IPS-18a (cell line): ENCODE results near the gene EMX1.

ENCODE experiments used
- H3K27ac ChIP-seq: one replicate; pipeline ENCODE4 v1.5.1; 2013; ENCODE audit warnings: low read length
- H3K27me3 ChIP-seq: one replicate; pipeline ENCODE4 v1.6.1; 2013; ENCODE audit warnings: mild to moderate bottlenecking, low read length; ENCODE audit not compliant: control insufficient read depth, insufficient read depth
- H3K36me3 ChIP-seq: one replicate; pipeline ENCODE4 v1.6.1; 2013; ENCODE audit warnings: low read depth, low read length; ENCODE audit not compliant: control insufficient read depth
- H3K4me1 ChIP-seq: one replicate; pipeline ENCODE4 v1.6.1; 2013; ENCODE audit warnings: low read depth, low read length; ENCODE audit not compliant: control insufficient read depth
- H3K4me3 ChIP-seq: one replicate; pipeline ENCODE4 v1.5.1; 2013; ENCODE audit warnings: low read length
- H3K9ac ChIP-seq: one replicate; pipeline ENCODE4 v1.6.1; 2013; ENCODE audit warnings: mild to moderate bottlenecking, low read length, moderate library complexity
- H3K9me3 ChIP-seq: one replicate; pipeline ENCODE4 v1.6.1; 2013; ENCODE audit warnings: low read depth, low read length; ENCODE audit not compliant: control insufficient read depth

Gene EMX1

DNA sequence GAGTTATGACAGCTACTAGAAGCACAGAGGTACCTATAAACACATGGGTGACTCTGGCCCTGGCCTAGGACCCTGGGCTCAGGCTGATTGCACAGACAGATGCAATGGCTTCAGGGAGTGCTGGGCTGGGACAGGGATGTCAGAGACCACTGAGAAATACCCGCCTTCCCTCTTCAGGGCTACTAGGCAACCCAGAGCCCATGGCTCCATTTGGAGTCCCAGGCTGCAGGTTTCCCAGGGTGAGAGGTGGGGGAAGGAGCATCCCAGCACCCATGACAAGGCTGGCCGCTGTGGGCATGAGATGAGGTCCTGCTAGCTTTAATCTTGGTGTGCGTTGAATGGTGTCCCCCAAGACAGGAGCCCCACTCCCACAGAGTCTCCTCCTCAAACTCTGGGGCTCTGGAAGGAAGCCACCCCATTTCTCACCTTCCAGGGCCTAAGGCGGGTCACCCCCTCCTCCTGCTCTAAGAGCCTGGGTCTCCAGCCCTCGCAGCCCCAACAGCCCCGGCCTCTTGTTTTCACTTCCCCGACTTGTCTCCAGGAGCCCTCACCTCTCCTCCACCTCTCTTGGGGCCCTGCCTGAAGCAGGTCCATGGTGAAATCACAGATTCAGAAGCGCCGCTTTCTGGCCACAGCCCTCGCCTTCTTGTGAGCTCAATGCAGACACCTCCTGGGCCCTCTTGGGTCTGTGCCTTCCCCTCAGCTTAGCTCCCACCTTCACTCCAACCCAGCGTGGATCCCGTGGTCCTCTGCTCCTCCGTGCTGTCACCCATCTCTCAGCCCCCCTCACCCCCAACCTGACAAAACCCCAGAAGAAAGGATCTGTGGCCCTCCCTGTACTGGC is 41.4 kb downstream of the EMX1 start:
- Histone ChIP-seq H3K4me3 (no peak overlapping the region), H3K27me3 (peaks cover 5% of the 10 kb centered on the region), H3K9ac (no peak overlapping the region), H3K9me3 (no peaks in the 10 kb centered on the region), H3K36me3 (no peaks in the 10 kb centered on the region), H3K4me1 (peaks cover 14% of the 10 kb centered on the region), H3K27ac (no peak overlapping the region)

DNA sequence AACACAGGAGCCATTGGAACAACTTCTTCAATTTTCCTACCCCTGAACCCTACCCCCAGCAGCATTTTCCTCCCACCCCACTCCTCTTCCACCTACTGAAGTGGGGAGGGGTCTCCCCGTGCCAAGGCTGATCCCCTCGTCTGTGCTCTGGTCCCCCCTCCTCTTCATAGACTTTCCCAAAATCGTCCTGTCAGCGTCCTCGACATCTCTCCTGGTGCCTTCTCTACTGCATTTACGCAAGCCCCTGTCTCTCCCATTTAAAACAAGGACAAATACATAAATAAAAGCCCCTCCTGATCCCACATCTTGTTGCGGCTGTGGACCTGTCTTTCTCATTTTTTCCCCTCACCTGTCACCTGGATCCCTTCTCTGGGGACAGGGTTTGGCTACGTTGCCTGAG is 42.2 kb downstream of the EMX1 start:
- no peak overlapping the region for H3K4me3 ChIP-seq

DNA sequence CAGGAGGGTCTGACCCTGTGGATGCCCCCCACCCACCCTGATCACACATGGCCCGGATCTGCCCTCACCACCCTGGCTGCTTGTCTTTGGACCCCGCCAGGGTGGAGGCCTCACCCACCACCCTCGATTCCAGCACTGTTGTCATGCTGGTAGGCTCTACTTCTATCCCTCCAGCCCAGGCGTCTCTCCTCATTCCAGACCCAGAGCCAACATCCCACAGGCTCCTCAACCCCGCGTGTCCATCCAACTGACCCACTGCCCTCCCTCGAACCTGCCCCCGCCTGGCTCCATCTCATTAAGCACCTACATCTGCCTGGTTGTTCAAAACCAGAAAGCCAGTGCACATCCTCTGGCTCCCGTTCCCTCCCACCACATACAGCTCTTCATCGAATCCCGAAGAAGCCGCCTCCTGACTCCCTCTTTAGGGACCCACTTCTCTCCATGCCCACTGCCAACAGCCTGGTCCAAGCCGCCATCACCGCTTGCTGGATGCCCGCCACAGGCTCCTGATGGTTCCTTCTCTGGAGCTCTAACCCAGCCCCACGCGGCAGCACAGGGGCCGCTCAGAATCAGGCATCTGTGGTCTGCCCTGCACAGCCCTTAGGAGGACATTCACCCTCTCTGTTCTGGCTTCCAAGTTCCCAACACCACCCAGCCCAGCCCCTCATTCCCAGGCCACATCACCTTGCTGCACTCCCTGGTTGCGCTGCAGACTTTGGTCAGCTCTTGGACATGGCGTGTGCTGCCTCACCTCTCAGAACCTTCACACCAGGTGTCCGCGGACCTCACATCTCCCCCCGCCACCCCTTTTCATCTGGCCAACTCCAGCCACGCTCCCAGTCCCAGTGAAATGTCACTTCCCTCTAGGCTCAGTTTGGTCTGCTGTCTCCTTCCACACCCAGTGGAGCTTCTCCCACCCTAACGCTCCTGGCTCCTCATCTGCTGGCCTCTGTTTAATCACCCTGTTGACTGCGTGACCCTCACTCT is 43.0 kb downstream of the EMX1 start:
- Histone ChIP-seq H3K9ac (no peak overlapping the region), H3K4me1 (peaks cover 18% of the 10 kb centered on the region), H3K36me3 (no peaks in the 10 kb centered on the region), H3K4me3 (no peak overlapping the region), H3K27me3 (peaks cover 5% of the 10 kb centered on the region), H3K27ac (no peak overlapping the region), H3K9me3 (no peaks in the 10 kb centered on the region)

More for the DNA sequence above, 42.2 kb downstream of the EMX1 start:
- Histone ChIP-seq H3K36me3 (no peaks in the 10 kb centered on the region), H3K27me3 (peaks cover 5% of the 10 kb centered on the region), H3K27ac (no peak overlapping the region), H3K4me1 (peaks cover 18% of the 10 kb centered on the region), H3K9ac (no peak overlapping the region), H3K9me3 (no peaks in the 10 kb centered on the region)

DNA sequence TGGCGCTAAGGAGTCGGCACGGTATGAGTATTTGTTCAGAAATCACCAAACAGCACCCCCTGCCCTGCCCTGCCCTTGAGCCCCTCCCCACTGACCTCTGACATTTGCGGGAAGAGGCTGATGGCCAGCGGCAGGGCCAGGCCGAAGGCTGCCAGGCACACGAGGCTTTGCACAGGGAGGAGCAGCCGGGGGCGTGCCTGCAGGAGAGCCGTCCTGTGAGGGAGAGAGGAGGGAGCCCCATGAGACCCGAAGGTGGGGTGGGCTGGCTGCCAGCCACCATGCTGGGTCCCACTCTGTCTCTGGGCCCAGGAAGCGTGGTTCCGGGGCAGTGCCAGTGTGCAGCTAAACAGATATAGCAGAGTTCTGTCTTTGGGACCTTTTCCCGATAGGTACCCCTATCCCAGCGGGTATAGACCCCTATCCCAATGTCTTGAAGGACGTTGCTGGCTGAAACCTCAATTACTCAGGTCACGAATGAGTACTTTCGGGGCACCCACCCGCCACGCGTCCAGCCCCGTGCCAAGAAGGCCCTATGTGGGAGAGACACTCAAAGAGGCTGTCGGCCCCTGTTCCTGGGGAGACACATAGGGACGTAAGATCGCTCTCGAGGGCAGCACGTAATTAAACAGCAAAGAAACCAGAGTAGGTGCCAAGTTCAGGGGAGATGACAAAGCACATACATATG is 43.9 kb downstream of the EMX1 start:
- no peak overlapping the region for H3K27ac ChIP-seq
- peaks cover 18% of the 10 kb centered on the region for H3K4me1 ChIP-seq
- no peaks in the 10 kb centered on the region for H3K9me3 ChIP-seq
- no peaks in the 10 kb centered on the region for H3K36me3 ChIP-seq
- no peak overlapping the region for H3K4me3 ChIP-seq
- peaks cover 5% of the 10 kb centered on the region for H3K27me3 ChIP-seq
- H3K9ac ChIP-seq: no peak overlapping the region

DNA sequence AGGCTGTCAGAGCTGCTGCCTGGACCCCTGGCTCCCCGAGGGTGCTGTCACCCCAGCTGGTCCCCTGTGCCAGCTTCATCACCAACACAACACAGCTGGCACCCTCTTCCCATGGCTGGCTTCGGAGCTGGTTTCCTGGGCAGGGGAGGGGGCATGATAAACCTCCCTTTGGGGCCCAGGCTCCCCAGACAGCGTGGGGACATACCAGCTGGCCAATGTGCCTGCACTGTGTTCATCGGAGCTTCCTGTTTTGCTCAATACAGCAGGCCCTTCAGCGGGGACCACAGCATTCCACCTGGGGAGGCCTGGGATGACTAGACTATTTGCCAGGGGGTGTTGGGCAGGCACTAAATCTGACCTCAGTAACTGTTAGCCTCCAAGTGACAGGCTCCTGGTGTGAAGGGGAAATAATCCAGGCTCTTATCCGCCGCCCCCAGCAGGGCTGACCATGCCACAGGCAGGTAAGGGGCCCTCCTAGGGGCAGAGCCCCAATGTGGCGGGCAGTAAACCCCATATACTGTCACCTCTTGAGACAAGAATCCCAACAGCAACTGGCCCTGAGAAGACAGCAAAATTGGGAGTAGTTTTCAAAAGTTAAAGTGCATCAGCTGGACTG is 44.6 kb downstream of the EMX1 start:
- H3K4me3 ChIP-seq: no peak overlapping the region
- no peaks in the 10 kb centered on the region for H3K9me3 ChIP-seq
- H3K36me3 ChIP-seq: no peaks in the 10 kb centered on the region
- no peak overlapping the region for H3K27ac ChIP-seq
- H3K4me1 ChIP-seq: peaks cover 18% of the 10 kb centered on the region
- no peak overlapping the region for H3K9ac ChIP-seq
- peaks cover 4% of the 10 kb centered on the region for H3K27me3 ChIP-seq

DNA sequence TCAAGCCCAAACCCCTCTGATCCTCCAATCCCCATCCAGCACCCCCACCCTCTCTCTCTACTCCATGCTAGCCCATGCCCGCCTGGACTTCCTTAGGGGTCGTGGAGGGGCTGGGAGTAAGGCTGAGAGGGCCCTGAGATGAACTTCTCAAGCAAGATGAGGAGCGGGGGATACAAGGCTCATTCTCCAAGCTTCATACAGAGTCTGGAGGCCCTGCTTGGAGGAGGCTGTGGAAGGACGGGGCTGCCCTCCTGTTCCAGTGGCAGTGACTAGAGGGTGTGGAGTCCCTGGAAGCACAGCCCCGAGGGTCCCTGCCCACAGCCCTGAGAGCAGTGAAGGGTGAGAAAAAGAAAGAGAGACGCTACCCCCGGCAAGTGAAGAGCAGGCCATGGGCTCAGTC is 45.6 kb downstream of the EMX1 start:
- Histone ChIP-seq H3K27ac (no peak overlapping the region), H3K4me1 (peaks cover 18% of the 10 kb centered on the region), H3K36me3 (no peaks in the 10 kb centered on the region), H3K27me3 (no peaks in the 10 kb centered on the region), H3K9me3 (no peaks in the 10 kb centered on the region), H3K9ac (peak overlapping the region; percentile 16), H3K4me3 (no peak overlapping the region)

DNA sequence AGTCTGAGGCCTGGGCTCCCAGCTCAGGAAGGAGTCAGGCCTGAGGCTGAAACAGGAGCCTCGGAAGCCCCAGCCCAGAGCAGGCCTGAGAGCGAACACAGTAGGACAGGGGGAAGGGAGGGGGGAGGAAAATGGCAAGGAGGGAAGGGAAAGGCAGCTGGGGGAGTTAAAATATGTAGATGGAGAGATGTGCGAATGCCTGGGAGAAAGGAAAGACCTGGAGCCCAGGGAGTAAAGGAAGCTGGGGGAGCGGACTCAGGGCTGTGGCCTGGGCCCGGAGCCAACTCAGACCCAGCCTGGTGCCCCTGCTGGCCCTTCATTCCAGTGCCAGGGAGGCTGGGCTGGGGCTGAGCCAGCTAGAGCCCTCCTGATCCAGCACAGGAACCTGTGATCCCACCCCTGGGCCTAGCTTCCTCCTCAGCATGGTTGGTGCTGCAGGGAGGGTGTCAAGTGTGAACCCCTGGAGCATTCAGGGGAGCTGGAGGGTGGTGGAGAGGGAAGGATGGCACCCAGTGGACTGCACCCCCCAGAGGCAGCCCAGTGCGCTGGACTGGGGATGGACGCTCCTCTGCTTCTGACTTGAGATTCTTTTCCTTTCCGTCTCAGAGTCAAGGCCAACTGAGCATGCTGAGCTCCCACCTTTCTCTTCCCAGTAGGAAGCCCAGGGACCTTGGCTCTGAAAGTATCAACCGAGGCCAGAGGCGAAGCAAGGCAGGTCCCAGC is 46.3 kb downstream of the EMX1 start:
- Histone ChIP-seq H3K9ac (peak overlapping the region; percentile 16), H3K9me3 (no peaks in the 10 kb centered on the region), H3K4me3 (no peak overlapping the region), H3K4me1 (peaks cover 18% of the 10 kb centered on the region), H3K27ac (no peak overlapping the region), H3K36me3 (no peaks in the 10 kb centered on the region), H3K27me3 (no peaks in the 10 kb centered on the region)

DNA sequence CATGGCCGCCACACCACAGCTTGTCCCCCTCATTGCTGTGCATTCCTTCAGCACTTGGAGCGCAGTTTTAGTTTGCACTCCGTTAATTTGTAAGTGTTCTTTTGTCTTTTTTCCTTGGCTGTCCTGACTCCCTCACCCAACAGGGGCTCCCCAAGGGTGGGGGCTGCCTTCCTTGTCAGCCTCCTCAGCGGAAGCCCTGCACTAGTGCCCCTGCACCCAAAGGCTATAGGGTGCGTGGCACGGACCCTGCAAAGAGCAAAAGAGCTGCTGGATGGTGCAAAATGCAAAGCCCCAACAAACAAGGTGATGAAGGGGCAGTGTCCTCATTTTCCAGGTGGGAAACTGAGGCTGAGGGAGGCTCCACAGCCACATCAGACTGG is 46.8 kb downstream of the EMX1 start:
- no peak overlapping the region for H3K4me3 ChIP-seq
- no peaks in the 10 kb centered on the region for H3K9me3 ChIP-seq
- no peaks in the 10 kb centered on the region for H3K36me3 ChIP-seq
- no peaks in the 10 kb centered on the region for H3K27me3 ChIP-seq
- H3K9ac ChIP-seq: no peak overlapping the region
- H3K27ac ChIP-seq: no peak overlapping the region
- peaks cover 18% of the 10 kb centered on the region for H3K4me1 ChIP-seq

DNA sequence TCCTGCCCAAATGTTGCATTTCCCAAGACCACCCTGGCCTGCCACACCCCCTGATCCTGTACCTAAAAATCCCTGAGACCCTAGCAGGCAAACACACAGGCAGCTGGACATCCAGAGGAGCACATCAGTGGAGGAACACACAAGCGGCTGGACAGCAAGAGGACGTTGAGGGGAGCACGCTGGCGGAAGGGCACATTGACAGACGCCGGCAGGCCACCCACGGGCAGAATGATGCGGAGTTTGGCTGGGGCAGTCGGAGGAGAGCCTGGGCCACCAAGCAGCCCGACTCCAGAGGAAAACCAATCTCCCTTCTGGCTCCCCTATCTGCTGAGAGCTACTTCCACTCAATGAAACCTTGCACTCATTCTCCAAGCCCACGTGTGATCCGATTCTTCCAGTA is 47.7 kb downstream of the EMX1 start:
- no peaks in the 10 kb centered on the region for H3K27me3 ChIP-seq

DNA sequence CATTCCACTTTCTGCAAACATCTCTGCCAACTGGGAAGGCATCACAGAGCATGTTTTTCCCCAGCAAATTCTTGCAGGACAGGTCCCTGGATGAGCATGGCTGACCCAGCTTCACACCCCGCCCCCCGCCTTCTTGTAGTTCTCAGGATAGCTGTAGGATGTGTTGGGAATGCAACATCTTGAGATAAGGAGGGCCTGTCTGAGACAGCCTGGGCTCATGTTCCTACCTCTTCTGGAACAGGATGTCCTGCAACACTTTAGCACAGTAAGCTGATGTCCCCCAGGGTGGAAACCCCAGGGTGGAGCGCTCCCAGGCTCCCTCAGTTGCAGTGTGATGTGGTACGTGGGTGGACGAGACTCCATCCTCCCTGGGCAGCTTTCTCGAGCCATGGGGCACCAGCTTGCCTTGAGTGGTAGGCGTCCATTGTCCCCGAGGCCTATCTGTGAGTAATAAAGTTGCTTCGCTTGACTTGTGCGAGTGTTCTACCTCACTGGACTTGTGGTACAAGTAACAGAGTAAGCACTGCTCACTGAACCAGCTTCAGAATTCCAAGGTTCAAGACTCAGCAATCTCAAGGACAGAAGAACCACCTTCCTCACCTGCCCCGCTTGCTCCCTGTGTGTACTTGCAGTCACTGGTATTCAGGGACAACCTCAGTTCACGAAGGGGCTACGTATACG is 48.6 kb downstream of the EMX1 start:
- peaks cover 18% of the 10 kb centered on the region for H3K4me1 ChIP-seq
- no peaks in the 10 kb centered on the region for H3K9me3 ChIP-seq
- no peak overlapping the region for H3K9ac ChIP-seq
- H3K36me3 ChIP-seq: no peaks in the 10 kb centered on the region
- H3K27ac ChIP-seq: no peak overlapping the region
- no peaks in the 10 kb centered on the region for H3K27me3 ChIP-seq
- H3K4me3 ChIP-seq: no peak overlapping the region

More for the DNA sequence above, 47.7 kb downstream of the EMX1 start:
- no peak overlapping the region for H3K9ac ChIP-seq
- H3K4me3 ChIP-seq: no peak overlapping the region
- H3K27ac ChIP-seq: no peak overlapping the region
- H3K4me1 ChIP-seq: peaks cover 18% of the 10 kb centered on the region
- H3K36me3 ChIP-seq: no peaks in the 10 kb centered on the region
- H3K9me3 ChIP-seq: no peaks in the 10 kb centered on the region
